Gastrocnemius medialis (tissue), 4 donors: ENCODE data around the gene SPSB1.

Experiments used
- CTCF ChIP-seq, 5 experiments: fragments of 450-650 bp in 3 of 5; fragments of 200-600 bp in 2 of 5; sonication (generic) in 2 of 5; IDR thresholded peaks in 4 of 5; conservative IDR thresholded peaks in 1 of 5; 1 replicate in 4 of 5; 2 replicates in 1 of 5; pipeline ENCODE4 v1.5.1; 2016 to 2019; ENCODE audit warnings: antibody characterized with exemption in 5 of 5, mild to moderate bottlenecking in 3 of 5, moderate library complexity in 3 of 5
- POLR2A ChIP-seq, 2 donors: fragments of 450-650 bp; IDR thresholded peaks; one replicate each; pipeline ENCODE4 v1.6.1; 2017; ENCODE audit warnings: antibody characterized with exemption in 2 of 2, mild to moderate bottlenecking in 2 of 2, moderate library complexity in 2 of 2

DNA sequence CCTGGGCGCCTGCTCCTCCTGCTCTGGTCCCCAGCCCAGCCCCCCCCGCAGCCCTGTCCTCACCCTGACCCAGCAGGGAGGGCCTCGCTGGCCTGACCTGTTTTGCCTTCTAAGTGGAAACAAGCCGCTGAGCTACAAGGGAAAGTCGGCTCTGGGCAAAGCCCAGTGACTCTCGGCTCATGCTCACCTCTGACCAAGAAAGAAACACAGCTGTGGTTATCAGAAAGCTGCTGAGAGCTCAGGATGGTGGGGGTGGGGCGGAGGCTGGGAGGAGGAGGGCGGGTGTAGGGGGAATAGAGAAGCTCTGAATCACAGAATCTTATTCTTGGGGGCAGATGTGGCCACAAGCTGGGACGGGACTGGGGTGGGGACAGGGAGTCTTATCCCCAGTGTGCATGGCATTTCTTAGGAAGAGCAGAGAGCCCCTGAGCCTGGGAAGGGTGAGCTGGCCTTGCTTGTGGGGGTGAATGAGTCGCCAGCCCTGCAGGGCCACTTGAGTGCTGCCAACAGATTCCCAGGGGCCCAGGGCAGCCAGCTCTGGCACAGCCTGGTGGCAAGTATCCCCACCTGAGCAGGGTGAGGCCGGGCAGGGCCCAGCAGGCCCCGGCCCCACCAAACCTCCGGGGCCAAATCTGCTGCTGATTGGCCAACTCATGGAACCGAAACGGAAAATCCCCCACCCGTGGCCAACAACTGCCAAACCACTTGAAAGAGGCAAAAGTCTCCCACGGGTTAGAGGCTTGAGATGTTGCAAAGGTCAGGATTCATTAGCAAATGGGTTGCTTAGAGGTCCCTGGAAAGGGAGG is 120.6 kb downstream of the SPSB1 start:
- no peak for TF ChIP-seq CTCF (IDR thresholded peaks at IDR 0.05 in 4 of 5, conservative IDR thresholded peaks at IDR 0.05 in 1 of 5)
- TF ChIP-seq POLR2A (IDR thresholded peaks at IDR 0.05) = no peak
